NCI-H82 (cell line): Measurements from ENCODE around the gene YTHDF2.
"Not testable (repeated sequence)": the region's sequence is repeated elsewhere in the genome, so short reads cannot be mapped to it uniquely, and the experiment has no call there.

ENCODE experiments used
- DNase-seq: peaks from one replicate; lab custom pipeline; 2025; lab: John Stamatoyannopoulos, UW

YTHDF2 gene

DNA sequence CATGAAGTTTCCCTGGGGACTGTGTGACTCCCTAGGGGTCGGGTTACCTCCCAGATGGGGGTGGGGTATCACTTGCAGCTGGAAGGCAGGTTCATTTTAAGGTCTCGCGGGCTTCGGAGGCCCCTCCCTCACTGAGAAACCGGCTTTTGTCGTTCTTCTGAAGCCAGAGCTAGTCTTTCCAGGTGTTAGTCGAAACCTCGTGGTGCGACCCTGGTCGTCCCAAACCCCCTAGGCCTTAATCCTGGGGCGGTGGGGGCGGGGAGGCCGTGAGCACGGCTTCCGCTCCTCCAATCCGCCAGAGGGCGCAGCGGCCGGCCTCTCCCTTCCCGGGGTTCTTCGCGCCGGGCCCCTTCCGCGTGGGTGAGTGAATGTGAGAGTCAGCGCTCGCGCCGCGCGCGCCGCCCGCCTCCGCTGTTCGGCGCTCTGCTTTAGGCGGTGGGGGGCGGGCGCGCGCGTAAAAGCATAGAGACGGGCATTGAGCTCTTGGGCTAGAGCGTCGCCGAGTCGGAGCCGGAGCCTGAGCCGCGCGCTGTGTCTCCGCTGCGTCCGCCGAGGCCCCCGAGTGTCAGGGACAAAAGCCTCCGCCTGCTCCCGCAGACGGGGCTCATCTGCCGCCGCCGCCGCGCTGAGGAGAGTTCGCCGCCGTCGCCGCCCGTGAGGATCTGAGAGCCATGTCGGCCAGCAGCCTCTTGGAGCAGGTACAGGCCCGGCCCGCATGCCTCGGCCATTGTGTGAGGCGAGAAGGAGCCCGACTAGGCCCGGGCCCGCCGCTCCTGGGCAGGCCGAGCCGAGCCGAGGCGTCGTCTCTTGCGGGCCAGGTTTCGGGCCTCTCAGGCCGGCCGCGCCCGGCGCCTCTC lies at the start of gene YTHDF2:
TSS of gene YTHDF2 (plus strand) at position 491 of the 857 bp plus-strand sequence. CDS start at position 672, 181 bp downstream.
- DNase-seq = peak; percentile 99

DNA sequence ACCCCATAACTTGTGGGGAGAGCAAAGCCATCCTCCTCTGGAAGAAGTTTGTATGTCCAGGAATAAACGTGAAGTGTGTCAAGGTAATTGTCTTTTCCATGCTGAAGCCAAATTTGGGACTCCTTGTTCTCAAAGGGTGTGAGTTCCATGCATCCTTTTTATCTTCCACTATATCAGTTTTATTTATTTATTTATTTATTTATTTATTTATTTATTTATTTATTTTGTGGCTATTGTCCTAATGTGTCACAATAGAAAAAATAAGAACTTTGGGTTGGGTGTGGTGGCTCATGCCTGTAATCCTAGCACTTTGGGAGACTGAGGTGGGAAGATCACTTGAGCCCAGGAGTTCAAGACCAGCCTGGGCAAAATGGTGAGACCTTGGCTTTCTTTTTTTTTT lies 45.1 kb upstream of the YTHDF2 start:
- DNase-seq = not testable (repeated sequence)

GRCh38 chr1:28703629-28704028 lies 33.1 kb upstream of the YTHDF2 start:
- DNase-seq = no peak

DNA sequence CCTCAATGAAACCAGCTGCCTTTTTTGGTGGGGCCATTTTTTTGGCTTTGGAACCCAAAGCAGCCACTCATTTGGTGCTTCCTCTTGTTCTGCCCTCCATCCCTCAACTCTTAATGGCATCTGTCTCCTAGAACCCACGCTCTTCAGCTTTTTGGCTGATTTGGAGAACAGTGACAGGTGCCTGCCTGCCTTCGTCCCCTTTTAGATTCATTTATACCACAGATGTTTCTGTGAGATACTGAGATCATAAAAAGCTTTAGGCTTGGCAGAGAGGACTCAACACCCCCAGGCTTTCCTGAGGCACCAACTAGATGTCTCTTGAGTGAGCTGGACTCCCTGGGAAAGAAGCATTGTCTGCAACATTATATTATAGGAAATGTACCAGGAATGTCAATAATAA lies 20.4 kb upstream of the YTHDF2 start:
- DNase-seq = no peak

- no peak for DNase-seq
These were observed 18.6 kb upstream of the YTHDF2 start for GRCh38 chr1:28718166-28718565.

GRCh38 chr1:28718586-28719331 lies 18.0 kb upstream of the YTHDF2 start:
- peak; percentile 41 for DNase-seq

GRCh38 chr1:28719332-28719619 lies 17.5 kb upstream of the YTHDF2 start:
- DNase-seq = no peak

DNA sequence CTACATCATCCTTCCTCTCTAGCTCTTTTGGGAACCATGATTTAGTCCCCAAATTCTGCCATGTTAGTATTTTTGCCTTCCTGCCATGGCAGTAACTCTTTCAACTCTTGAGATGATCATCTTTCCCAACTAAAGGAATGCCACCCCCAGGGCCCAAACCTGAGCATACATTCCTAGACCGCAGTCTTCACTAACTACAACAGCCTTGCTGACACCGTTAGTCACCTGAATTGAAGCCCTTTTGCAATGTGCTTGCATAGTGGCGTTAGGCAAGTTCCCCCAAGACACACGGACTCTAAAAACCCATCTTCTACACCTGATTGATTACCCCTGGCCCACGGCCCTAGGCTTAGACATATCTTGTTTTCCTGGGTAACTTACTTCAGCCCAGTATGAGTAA lies 16.4 kb upstream of the YTHDF2 start:
- DNase-seq = no peak

DNA sequence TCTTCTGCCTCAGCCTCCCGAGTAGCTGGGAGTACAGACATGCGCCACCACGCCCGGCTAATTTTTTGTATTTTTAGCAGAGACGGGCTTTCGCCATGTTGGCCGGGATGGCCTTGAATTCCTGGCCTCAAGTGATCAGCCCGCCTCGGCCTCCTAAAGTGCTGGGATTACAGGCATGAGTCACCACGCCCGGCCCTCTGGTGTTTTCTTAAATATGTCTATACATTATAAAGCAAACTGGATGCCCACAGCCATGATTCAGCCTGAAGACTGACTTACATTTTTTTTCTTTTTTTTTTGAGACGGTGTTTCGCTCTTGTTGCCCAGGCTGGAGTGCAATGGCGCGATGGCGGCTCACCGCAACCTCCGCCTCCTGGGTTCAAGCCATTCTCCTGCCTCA lies 14.8 kb upstream of the YTHDF2 start:
- not testable (repeated sequence) for DNase-seq

DNA sequence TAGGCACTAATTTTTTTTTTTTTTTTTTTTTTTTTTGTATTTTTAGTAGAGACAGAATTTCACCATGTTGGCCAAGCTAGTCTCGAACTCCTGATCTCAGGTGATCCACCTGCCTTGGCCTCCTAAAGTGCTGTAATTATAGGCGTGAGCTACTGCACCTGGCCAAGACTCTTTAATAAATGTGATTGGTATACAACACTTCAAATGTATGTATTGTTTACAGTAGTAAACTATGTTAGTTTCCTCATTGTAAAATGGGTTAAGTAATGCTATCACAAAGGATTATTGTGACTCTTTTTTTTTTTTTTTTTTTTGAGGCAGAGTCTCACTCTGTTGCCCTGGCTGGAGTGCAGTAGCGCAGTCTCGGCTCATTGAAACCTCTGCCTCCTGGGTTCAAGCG lies 11.4 kb upstream of the YTHDF2 start:
- not testable (repeated sequence) for DNase-seq

GRCh38 chr1:28735961-28736449 lies 735 bp upstream of the YTHDF2 start:
- DNase-seq = no peak

DNA sequence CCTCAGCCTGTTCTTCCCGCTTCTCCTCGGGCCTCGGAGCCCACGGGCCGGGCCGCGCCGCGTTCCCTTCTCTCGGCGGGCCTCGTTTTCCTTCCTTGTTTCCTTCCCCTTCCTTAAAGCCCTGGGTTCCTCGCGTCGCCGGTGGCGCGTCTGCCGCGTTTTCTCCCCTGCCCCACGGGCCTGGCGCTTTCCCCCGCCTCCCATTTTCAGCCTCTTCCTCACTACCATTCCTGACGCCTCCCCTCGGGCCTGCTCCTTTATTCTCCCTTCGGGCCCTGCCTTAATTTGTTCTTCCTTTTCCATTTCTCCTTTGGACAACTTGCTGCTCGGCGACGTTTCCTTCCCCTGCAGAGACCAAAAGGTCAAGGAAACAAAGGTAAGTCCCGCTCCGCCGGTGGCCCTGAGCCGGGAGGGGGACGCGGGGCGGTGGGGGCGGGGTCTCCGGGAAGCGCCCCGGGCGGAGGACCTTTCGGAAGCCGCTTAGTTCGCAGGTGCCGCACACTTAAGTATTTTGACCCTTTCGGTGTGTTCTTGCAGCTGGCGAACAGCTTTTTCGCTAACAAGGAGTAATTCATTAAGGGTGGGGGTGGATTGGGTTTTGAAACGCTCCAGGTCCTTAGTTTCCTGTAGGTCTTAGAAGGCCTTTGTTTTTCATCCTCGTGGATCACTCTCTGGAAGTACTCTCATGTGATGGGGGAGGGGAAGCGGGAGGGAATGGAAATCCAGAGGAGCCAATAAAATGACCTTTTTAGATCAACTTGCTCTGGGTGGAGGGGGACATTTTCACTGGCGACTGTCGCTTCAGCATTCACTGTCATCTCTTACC lies 780 bp downstream of the YTHDF2 start:
- peak; percentile 87 for DNase-seq

DNA sequence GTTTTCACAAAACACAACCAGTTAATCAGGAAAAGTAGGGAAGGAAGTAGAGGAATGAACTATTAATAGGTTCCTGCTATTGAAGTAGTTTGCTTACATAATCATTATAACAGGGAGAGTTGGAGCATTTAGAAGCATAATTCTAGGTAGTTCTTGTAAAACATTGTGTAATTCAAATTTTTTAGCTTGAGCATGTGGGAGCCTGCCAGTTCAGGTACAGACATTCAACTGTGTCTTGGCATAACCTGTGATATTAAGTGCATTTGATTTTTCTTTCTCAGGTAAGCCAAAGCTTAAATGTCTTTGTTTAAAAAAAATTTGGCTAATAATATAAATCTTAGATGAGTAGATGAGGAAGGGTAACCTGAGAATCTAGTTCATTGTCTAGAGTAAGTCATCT lies 3.4 kb downstream of the YTHDF2 start:
- DNase-seq = no peak

- DNase-seq = no peak
These were observed 7.4 kb downstream of the YTHDF2 start for GRCh38 chr1:28744184-28744583.

DNA sequence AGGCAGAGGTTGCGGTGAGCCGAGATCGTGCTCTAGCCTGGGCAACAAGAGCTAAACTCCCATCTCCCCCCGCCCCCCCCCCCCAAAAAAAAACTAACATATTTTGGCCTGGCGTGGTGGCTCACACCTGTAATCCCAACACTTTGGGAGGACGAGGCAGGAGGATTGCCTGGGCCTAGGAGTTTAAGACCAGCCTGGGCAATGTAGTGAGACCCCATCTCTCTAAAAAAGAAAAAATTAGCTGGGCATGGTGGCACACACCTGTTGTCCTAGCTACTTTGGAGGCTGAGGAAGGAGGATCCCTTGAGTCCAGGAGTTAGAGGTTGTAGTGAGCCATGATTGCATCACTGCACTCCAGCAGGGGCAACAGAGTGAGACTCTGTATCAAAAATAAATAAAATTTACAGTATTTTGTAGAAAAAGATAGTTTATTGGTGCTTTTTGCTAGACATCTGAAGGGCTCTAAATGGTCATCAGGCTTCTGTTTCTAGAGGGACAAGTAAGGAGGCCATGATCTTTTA lies 9.0 kb downstream of the YTHDF2 start:
- no peak for DNase-seq

GRCh38 chr1:28750330-28750729 lies 13.6 kb downstream of the YTHDF2 start:
- DNase-seq = no peak

- DNase-seq = not testable (repeated sequence)
These were observed 14.1 kb downstream of the YTHDF2 start for GRCh38 chr1:28750771-28751294.

DNA sequence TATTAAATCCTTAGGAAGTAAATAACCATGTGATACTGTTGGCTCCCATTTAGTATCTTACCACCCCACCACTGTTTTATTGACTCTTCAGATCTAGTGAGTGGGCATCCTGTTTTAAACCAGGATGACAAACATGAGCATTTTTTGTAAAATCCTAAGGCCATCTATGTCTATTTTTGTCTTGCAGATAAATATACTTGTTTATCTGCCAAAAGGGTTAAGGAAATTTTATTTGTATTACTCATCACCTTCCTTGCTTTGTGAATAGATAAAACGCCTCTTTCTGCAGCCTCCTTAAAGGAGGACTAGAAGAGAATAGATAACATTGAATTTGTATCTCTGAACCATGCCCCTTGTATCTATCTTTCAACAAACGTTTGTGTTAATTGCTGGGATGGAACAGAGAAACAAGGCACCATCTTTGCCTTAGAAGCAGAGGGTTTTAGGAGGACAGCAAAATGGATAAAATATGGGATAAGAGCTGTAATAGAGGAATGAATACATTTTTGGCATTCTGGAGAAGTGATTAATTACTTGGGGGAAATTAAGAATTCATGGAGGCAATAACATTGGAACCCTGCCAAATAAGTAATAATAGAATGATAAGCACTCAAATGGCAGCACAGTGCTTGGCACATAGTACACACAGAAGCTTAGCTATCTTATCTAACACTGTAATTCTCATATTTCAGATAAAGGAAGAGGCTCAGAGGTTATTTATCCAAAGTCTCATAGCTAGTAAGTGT lies 14.7 kb downstream of the YTHDF2 start:
- DNase-seq = no peak

GRCh38 chr1:28755701-28756100 lies 19.0 kb downstream of the YTHDF2 start:
- DNase-seq = no peak

GRCh38 chr1:28756846-28757245 lies 20.1 kb downstream of the YTHDF2 start:
- DNase-seq = peak; percentile 19

- no peak for DNase-seq
These were observed 21.7 kb downstream of the YTHDF2 start for GRCh38 chr1:28758420-28758819.
